NCI-H146 treated with DMSO at 0.1 percent for 48 hours (cell line): Measurements from ENCODE around the gene L3MBTL3.
"Not testable (repeated sequence)": the region's sequence is repeated elsewhere in the genome, so short reads cannot be mapped to it uniquely, and the experiment has no call there.

Source experiments
- DNase-seq: peaks from one replicate; lab custom pipeline; 2025; ENCODE audit not compliant: unreplicated experiment; lab: John Stamatoyannopoulos, UW

L3MBTL3 gene

DNA sequence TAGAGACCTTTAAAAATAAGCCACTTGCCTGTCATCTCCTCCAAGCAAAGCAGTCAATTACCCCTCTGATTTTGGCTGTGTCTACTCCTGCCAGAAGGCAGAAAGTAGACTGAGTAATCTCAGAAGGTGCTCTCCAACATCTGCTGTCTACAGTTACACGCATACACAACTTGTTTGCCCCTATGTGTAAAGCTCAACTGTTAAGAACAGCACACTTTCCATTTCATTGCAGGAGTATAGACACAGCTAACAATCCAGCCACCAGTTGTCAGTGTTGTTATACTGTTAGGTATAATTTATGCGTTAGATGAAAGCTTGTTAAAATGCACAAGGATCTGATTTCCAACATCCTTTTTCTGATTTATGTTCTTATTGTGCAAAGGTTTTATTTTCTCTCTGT lies 116.2 kb downstream of the L3MBTL3 start:
- no peak for DNase-seq

DNA sequence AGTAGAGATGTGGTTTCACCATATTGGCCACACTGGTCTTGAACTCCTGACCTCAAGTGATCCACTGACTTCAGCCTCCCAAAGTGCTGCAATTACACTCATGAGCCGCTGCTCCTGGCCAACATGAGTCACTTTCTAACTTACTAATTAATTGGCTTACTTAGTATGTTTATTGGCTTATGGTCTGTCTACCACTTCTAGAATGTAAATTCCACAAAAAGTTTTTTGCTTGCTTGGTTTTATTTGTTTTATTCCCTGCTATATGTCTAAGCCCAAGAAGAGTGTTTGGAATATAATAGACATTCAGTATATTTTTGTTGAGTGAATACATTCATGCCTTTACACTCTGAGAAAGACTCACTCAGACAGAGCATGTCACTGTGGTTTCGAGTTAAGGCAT lies 118.4 kb downstream of the L3MBTL3 start:
- DNase-seq, result no peak

DNA sequence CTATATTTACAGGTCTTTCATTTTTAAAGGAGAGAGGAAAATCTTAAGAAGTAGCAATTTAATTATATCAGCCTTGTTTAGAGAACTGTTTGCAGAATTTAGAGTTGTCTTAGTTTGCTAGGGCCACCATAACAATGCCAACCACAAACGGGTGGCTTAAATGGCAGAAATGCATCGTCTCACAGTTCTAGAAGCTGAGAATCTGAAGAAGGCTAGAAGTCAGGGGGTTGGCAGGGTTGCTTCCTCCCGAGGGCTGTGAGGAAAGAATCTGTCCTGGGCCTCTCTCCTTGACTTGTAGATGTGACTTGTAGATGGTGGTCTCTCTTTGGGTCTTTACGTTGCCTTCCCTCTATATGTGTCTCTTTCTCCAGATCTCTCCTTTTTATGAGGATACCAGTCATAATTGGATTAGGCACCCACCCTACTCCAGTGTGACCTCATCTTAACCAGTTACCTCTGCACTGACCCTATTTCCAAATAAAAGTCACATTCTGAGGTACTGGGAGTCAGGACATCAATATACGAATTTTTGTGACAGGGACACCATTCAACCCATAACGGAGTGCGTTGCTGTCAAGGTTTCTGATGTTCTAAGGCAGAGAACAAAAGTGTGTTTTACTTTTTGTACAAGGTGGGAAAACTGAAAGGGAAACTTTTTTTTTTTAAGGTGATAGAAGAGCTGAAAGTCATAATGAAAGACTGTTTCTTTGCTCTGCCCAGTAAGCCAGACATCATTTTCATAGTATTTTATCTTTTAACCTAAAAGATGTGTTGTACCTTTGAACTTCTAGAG lies 119.9 kb downstream of the L3MBTL3 start:
- DNase-seq, result no peak

DNA sequence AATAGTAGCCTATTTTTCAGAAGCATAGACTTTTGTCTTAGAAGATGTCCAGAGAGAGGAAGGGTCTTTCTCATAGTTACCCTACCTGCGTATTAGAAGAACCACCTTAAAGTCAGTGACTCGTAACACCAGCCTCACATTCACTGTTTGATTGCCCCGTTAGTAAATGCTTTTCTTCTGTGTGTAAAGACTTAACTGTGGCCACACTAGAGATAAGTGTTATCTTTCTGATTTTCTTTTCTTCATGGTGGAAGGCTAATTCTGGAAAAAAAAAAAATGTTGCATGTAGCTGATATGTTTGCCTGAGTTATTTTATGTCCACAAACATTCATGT lies 120.5 kb downstream of the L3MBTL3 start:
- DNase-seq, result no peak

DNA sequence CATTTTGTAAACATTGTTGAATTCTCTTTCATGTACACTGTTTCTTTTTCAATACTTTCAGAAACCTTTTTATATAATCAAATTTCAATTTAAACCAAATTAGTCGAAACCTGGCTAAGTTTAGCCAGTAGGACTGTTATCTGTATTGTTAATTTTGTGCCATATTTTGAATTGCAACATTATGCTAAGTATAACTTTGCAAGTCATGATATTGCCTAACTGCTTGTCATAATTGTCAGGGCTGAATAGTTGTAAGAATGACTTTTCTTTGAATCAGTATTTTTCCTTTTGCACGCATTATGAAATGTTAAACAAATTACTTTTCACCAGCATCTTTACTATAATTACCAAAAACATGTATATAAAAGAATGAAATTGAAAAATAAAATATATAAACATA lies 121.7 kb downstream of the L3MBTL3 start:
- DNase-seq, result no peak

DNA sequence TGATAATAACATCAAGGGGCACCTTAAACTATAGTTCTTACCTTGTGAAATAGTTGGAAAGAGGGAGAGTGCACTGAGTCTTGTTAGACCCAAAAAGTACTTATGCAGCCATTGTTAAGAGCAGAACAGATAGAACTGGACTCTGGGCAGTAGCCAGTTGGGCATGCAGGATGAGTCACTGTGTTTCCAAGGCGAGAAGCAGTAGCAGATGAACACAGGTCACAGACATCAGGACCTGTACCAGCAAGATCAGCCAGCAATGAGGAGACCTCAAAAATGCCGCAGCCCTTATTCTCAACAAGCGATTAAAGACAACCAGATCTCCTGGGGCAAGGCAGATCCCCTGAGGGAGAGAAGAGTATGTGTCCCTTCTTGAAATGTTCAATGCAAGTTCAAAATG lies 125.3 kb downstream of the L3MBTL3 start:
- DNase-seq, result no peak

DNA sequence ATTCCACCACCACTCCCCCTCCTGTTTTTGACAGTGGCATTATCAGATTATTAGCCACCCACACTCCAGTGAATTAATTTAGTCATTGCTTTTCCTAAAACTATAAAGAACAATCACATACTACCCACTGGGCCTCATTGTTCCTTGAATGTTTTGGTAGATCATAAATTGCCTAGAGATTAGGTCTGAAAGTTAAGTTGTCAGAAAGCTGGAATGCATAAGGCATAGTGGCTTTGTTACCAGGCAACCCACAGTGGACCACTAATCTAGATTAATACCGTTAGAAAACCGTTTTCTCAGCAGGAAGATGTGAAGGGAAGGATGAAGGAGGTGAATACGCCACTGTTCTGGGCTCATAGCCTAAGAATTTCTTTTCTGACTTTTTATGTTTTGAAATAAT lies 128.7 kb downstream of the L3MBTL3 start:
- no peak for DNase-seq

DNA sequence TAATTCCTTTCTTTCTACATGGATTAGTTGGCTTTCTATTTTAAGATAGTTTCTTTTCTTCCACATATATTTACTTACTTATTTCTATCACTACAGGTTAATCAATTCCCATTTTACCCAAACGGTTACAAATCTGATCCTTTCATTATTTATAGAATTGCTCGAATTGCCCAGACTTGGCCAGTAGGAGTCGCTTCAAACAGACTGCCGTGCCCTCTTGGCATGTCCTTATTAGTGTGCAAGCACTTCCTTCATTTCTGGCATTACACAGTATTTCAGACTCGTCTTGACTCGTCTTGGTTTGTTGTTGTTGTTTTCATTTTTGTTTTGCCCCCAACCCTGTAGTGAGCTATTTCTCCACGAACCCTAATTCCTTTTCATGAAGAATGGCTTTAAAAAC lies 129.8 kb downstream of the L3MBTL3 start:
- no peak for DNase-seq

DNA sequence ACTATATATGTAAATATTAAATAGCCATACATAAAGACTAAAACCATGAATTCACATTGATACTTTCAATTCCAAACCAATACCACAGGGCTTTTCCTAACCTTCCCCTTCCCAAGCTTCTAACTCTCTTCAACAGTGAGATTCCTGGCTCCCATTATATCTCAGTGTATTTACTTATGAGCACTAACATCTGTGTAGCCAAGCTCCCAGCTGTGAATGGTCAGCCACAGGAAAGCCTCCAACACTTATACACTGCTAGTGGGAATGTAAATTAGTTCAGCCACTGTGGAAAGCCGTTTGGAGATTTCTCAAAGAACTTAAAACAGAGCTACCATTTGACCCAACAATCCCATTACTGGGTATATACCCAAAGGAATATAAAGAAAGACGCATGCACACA lies 130.6 kb downstream of the L3MBTL3 start:
- DNase-seq, result not testable (repeated sequence)

DNA sequence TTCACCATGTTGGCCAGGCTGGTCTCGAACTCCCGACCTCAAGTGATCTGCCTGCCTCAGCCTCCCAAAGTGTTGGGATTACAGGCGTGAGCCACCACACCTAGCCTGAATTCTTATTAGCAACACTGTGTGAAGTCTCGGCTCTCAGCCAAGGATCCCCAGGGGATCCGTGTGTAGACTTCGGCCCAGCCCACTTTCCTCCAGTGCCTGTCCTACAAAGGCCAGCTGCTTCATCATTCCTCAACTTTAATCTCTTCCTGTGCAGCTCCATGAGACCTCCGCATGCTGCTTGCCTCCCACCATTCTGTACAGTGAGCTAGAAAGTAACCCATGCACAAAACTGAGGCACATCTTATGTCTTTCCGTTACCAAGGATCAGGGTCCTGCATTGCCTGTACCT lies 132.5 kb downstream of the L3MBTL3 start:
- DNase-seq, result no peak

DNA sequence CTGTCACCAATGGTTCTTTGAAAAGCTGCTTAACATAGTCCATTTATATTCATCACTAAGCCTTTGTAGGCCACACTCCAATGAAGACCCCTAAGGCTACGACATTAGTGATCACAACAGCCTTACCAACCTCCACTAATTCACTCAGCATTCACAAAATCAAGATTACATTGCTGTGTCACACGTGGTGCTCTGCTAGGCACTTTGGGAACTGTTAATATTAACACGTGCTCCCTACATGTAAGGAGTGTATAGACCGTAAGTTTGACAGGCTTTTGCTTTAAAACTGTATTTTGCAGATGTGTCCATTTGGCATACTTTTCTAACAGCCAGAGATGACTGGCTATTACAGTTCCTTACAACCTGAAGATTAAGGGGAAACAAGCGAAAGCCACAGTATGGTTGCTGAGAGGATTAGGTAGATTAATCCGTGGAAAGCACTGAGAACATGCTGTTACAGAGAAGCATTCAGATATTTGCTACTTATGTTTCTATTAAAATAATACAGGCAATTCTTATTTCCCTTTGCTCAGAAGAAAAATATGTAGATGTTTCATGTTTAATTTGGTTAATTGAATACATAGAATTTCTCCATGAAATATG lies 134.6 kb downstream of the L3MBTL3 start:
- no peak for DNase-seq

DNA sequence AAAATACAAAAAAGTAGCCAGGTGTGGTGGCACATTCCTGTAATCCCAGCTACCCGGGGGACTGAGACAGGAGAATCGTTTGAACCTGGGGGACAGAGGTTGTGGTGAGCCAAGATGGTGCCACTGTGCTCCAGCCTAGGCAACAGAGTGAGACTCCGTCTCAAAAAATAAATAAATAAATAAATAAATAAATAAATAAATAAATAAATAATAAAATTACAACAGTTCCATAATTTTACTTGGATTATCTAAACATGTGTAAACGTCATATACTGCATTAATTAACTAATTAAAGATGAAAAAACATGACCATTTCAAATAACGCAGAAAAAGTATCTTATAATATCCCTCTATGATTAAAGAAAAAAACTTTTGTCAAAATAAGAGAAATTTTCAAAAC lies 138.5 kb downstream of the L3MBTL3 start:
- DNase-seq, result no peak

DNA sequence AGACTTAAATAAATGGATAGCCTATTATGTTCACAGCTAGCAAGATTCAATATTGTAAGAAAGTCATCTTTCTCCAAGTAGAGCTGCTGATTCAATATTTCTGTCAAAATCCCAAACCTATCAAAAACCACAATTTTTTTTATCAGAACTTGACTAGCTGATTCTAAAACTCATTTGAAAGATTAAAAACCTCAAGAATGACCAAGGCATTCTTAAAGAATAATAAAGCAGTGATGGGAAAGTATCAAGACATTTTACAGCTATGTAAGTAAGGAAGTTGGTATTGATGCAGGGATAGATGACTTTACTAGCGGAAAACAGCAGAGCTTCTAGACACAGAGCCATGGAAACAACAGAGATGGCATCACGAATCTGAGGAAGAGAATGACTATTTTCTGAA lies 139.7 kb downstream of the L3MBTL3 start:
- no peak for DNase-seq

DNA sequence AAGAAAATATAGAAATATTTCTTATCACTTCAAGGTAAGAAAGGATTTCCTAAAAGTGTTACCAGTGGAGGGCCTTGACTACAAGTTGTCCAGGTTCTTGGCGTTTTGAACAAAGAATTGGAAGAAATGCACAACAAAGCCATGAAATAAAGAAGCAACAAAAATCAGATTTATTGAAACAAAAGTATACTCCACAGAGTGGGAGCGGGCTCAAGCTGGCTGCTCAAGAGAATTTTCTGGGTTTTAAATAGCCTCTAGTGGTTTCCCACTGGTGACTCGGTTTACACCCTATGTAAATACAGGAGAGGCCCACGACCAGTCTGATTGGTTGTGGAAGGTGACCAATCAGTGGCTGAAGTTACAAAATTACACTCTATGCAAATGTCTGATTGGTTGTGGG lies 140.2 kb downstream of the L3MBTL3 start:
- DNase-seq, result no peak

DNA sequence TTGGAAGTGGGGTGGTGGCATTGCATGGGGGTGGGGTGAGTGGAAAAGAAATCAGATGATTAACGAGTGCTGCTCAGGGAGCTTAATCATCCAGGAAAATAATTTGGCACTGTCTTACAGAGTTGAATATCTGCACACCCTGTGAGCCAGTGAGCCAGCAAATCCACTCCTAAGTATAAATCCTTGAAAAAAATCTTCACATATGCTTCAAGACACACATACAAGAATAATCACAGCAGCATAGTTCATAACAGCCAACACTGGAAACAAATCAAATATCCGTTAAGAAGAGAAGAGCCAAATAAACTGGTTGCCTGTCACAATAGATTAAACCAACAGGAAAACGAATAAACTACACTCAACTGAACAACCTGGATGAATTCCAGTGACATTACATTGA lies 141.6 kb downstream of the L3MBTL3 start:
- DNase-seq, result no peak

DNA sequence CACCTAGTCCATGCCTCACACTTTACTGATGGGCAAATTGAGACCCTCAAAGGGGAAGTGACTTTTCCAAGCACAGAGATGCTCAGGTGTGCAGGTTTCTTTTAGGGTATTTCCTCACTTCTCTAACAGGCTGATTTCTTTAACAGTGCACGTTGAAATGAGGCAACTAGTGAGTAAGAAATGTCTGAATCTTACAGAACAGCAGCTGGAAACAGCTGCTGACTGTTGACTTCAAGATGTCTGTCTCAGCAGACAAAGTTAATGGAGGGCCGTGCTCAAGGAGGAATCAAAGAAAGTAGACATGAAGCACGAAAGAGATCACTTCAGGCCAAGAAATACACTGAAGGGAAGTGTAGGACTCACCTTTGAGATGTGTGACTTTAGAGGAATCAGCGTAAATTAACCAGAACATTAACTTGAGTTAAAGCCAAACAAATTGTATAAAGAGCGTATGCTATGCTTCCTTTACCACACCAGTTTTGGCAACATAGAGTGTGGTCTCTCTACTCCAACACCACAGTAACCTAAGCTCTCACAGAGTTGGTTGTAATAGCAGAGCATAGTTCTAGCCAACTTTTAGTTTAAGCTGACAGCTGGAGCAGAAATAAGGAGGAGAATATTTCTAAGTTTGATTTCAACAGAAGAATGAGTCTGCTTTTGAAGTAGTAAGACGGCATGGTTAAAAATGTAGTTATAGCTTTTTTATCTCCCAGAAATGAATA lies 143.5 kb downstream of the L3MBTL3 start:
- no peak for DNase-seq

DNA sequence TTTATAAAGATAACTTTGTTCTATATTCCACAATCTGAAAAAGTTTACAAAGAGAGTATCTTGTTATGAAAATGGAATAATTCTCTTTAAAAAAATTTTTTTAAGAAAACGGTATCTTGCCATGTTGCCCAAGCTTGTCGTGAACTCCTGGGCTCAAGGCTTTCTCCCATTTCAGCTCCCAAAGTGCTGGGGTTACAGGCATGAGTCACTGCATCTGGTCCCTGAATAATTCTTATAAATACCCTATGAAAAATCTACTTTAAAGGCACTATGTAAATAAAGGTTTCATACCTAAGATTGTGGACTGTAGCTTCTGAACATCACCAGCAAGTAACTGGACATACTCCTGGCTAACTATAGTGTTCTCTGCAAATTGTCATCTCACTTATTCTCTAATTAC lies 144.0 kb downstream of the L3MBTL3 start:
- no peak for DNase-seq

DNA sequence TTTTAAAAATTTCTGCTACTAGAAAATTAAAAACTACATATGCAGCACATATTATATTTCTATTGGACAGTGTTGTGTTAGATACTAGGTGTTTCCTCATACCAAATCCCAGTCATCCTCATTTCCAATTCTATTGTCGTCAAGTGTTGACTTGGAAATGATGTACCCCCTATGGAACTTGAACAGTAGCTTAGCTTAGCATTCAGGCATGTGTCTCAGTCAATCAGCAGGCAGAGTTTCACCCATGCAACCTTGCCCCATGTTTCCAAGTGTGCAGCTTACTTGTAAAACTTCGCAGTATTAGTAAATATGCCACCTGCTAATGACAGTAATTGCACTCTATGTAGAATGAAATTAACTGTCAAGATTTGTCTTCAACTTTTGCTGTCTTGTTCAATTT lies 144.9 kb downstream of the L3MBTL3 start:
- no peak for DNase-seq

DNA sequence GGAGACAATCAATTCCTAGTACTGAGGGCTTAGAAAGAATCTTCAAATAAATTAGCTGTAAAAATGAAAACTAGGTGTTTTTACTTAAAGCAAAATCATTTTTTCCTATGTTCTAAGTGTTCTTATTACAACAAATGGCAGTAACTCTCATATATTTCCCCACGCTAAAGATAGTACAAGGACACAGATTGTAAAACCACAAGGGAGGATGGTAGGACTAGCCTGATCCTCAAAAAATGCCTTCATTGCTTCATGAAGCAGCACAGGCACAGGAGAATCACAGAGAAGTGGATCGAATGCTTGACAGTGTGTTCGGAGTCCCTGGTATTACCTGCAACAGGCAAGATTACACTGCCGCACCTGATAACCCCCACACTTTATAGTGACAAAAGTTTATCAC lies 145.9 kb downstream of the L3MBTL3 start:
- DNase-seq, result no peak

DNA sequence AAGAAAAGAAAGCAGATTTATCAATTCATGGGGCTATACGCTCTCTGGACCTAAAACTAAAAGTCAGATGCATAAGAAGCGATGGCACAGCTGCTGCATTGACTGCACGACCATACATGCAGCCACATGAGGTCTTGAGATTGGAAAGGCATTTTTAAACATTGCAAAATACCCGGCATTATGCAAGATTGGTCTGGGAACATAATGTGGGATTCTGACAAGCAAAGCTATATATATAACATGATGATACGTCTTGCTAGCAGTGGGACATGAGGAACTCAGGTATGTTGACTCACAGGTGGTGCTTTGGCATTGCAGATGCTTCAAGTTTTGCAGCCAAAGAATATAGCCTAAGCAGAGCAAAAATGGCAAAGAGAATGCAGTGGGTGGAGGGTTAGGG lies 149.3 kb downstream of the L3MBTL3 start:
- DNase-seq, result no peak

DNA sequence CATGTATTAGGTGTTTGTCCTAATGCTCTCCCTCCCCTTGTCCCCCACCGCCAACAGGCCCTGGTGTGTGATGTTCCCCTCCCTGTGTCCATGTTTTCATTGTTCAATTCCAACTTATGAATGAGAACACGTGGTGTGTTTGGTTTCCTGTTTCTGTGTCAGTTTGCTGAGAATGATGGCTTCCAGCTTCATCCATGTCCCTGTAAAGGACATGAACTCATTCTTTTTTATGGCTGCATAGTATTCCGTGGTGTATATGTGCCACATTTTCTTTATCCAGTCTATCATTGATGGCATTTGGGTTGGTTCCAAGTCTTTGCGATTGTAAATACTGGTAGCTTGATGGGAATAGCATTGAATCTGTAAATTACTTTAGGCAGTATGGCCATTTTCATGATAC lies 151.8 kb downstream of the L3MBTL3 start:
- not testable (repeated sequence) for DNase-seq

DNA sequence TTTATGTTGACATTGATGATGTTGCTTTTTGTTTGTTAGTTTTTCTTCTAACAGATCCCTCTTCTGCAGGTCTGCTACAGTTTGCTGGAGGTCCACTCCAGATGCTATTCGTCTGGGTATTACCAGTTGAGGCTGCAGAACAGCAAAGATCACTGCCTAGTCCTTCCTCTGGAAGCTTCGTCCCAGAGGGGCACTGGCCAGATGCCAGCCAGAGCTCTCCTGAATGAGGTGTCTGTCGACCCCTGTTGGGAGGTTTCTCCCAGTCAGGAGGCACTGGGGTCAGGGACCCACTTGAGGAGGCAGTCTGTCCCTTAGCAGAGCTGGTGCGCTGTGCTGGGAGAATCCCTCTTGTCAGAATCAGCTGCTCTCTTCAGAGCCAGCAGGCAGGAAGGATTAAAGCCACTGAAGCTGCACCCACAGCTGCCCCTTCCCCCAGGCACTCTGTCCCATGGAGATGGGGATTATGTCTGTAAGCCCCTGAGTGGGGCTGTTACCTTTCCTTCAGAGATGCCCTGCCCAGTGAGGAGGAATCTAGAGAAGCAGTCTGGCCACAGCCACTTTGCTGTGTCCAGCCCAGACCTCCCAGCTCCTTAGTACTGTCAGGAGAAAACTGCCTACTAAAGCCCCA lies 155.1 kb downstream of the L3MBTL3 start:
- DNase-seq, result not testable (repeated sequence)
